Left cardiac atrium (tissue), 4 donors: Measurements from ENCODE around the gene ENTPD7. TPM values are rescaled to one million over a fixed set of nuclear protein-coding genes. Genes with fewer than 3 reads are reported as not detected.

ENCODE experiments used
- ATAC-seq, 2 donors: fragments of 200-7000 bp; cut with Tn5 transposase; one replicate each; pipeline ENCODE4 v1.9.1; 2020; ENCODE audit warnings: mild to moderate bottlenecking in 2 of 2, moderate library complexity in 2 of 2
- DNase-seq: peaks from one replicate; pipeline ENCODE4 v3.0.0-alpha.2; 2020
- intact Hi-C, 2 donors: fragments of 100-400 bp; cut with DNase I; formaldehyde crosslinking; loops; one replicate each; pipeline versions ENCODE4 v1.14.1 to v1.15.1; 2022 to 2023
- total RNA-seq, 2 donors: library from RNA; stranded (reverse); fragmentation: NEBNext Ultra II Directional; extraction: Animal tissue kit (Norgen Biotek cat#: 25700); gene quantifications; one replicate each; pipeline ENCODE4 v1.2.1, GENCODE V29; 2021
- donor health status: DM: no; HTN: yes; CAD: no.
- donor health status: DM: no; HTN: yes; CAD: no; lungs with severe emphysema.
- donor health status: DM: yes; HTN: yes; CAD: no.
- donor health status: Dilated cardiomyopathy.

The ENTPD7 gene
- total RNA-seq, 2 donors from 2014 or later = 3.0 to 6.2 TPM

GRCh38 chr10:99674762-99675161 is 15.5 kb downstream of the ENTPD7 start:
- no peak for ATAC-seq

GRCh38 chr10:99676426-99676825 is 17.1 kb downstream of the ENTPD7 start:
- ATAC-seq = no peak
- intact Hi-C loops = no loop called here
- DNase-seq = no peak

More at GRCh38 chr10:99674762-99675161, 15.5 kb downstream of the ENTPD7 start:
- intact Hi-C loops = no loop called here
- no peak for DNase-seq

DNA sequence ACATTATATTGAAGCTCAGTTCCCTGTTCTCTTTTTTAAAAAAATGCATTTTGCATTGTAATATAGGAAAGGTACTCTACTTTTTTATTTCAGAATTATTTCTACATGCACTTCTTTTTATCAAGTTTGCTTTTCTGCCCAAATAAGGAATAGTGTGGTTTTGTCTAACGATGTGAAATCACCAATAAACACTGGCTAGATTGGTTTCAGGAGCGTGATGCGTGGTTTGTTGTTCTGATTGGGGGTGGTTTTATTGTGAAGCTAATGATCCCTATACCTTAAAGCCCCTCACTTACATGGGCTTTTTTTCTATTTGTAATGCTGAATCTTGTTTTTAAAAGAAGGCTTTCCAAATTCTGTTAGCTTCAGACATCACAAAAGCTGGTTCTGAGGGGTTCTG is 17.6 kb downstream of the ENTPD7 start:
- intact Hi-C loops = no loop called here
- ATAC-seq = no peak
- DNase-seq = no peak

GRCh38 chr10:99678921-99679320 is 19.6 kb downstream of the ENTPD7 start:
- intact Hi-C loops = no loop called here
- DNase-seq = no peak
- no peak for ATAC-seq

GRCh38 chr10:99681553-99681952 is 22.2 kb downstream of the ENTPD7 start:
- intact Hi-C loops = no loop called here
- DNase-seq (no peak), ATAC-seq (peak; percentile 83 to 91)

DNA sequence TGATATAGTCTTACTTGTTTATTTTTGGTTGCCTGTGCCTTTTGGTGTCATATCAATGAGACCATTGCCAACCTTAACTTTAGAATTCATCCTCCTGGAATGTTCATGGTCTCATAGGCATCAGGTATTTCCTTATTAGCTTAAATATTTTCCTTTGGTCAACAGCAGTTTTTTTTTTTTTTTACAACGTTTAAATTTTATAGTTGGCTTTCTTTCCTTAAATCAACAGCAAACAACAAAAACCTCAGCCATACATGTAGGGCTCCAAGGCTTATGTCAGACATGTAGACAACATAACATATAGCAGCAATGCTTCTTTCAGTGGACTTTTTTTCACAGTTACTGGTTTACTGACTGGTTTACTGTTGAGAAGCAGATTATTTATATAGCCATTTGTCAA is 22.7 kb downstream of the ENTPD7 start:
- DNase-seq (no peak), ATAC-seq (no peak)

GRCh38 chr10:99682752-99683151 is 23.4 kb downstream of the ENTPD7 start:
- DNase-seq = no peak
- intact Hi-C loops = no loop called here

More for the DNA sequence above, 22.7 kb downstream of the ENTPD7 start:
- intact Hi-C loops = no loop called here

DNA sequence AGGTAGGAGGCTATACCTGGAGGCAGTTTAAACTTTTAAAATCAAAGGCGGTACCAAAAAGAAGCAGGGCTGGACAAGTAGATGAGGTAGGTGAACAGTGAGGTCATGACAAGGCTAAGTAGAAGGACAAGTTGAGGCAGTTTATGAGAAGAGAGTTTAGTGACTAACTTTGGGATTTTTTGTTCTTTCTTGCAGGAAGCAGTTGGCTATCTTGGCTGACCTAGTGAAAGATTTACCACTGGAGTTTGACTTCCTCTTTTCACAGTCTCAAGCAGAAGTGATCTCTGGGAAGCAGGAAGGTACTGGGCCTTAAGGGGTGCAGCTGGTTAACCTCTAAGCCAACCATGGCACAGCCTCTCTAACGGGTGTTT is 26.3 kb downstream of the ENTPD7 start:
- peak in 1 of 2 donors; percentile 58 for ATAC-seq
- intact Hi-C loops = no loop called here
- DNase-seq = no peak

More at GRCh38 chr10:99682752-99683151, 23.4 kb downstream of the ENTPD7 start:
- peak in 1 of 2 donors; percentile 53 for ATAC-seq

- ATAC-seq = no peak
- intact Hi-C loops = no loop called here
- DNase-seq = no peak
Observed at GRCh38 chr10:99689461-99689860, 30.2 kb downstream of the ENTPD7 start.

DNA sequence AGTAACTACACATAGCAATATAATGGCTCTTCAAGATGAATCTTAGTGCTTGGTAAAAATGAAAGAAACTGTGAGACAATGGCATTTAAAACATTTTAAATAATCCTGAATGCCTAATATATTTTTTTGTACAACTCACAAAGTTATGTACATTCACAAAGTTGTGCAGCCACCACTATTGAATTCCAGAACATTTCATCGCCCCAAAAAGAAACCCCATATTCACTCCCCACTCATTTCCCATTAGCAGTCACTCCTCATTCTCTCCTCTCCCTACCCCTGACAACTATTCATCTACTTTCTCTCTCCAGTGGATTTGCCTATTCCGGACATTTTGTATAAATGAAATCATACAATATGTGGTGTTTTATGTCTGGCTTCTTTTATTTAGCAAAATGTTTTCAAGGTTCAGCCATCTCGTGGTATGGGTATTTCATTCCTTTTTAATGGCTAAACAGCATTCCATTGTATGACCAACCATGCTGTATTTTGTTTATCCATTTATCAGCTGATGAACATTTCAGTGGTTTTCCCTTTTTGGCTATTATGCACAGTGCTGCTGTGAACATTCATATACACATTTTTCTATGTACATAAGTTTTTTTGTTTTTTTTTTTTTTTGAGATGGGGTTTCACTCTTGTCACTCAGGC is 34.7 kb downstream of the ENTPD7 start:
- no peak for DNase-seq
- intact Hi-C loops = no loop called here
- ATAC-seq = no peak

GRCh38 chr10:99695761-99696160 is 36.5 kb downstream of the ENTPD7 start:
- intact Hi-C loops = no loop called here
- ATAC-seq = no peak

GRCh38 chr10:99698504-99699080 is 39.3 kb downstream of the ENTPD7 start:
- no peak for DNase-seq
- ATAC-seq = no peak

More at GRCh38 chr10:99695761-99696160, 36.5 kb downstream of the ENTPD7 start:
- no peak for DNase-seq

DNA sequence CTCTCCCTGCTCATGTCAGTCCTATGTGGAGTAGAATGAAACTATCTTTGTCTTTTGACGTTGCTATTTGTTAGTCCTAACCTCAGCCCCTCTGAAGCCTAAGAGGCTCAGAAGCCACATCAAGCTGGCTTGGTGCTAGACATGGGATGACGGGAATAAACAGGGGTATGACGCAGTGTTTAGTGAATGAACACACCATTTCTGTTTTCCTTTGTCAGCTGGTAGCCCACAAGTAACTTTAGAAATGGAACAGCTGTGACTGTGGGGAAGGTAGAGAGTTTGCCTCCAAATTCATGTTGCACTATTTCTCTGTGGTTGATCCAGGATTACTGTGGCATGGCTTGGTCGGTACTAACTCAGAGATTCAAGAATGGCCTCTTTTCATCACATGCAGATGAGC is 41.3 kb downstream of the ENTPD7 start:
- DNase-seq (no peak), ATAC-seq (no peak)
- intact Hi-C loops = no loop called here

More at GRCh38 chr10:99698504-99699080, 39.3 kb downstream of the ENTPD7 start:
- intact Hi-C loops = no loop called here

DNA sequence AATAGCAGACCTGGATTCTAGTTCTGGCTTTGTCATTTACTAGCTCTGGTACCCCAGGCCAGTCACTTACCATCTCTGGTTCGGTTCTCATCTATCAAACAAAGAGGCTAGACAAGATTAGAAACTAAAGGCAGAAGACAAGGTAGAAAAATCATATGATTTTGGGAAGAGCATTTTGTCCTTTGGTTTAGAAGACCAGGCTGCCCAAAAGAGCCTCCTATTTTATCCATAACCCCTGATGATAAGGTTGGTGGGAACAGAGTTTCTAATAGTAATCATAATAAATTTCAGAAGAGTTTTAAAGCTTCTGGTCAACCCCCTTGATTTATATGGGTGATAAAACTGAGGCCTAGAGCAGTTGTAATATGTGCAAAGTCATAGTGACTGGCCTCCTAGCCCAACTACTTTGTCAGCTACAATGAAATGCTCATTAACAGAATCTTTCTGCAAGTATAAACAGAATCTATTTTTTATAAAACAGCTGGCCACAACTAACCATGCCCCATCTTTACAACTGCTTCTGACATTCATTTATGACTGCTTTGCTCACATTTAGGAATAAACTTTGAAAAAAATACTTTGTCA is 49.2 kb downstream of the ENTPD7 start:
- intact Hi-C loops = no loop called here
- DNase-seq (no peak), ATAC-seq (no peak)

- DNase-seq = no peak
- no peak for ATAC-seq
- intact Hi-C loops = loop anchor here (10.0 kb wide), 2 partner anchors 85 to 275 kb away; partner anchors contain the start of genes SLC25A28 (in 2 of the 2) and GOT1 (in 1 of the 2)
Observed at GRCh38 chr10:99709480-99710229, 50.3 kb downstream of the ENTPD7 start.

DNA sequence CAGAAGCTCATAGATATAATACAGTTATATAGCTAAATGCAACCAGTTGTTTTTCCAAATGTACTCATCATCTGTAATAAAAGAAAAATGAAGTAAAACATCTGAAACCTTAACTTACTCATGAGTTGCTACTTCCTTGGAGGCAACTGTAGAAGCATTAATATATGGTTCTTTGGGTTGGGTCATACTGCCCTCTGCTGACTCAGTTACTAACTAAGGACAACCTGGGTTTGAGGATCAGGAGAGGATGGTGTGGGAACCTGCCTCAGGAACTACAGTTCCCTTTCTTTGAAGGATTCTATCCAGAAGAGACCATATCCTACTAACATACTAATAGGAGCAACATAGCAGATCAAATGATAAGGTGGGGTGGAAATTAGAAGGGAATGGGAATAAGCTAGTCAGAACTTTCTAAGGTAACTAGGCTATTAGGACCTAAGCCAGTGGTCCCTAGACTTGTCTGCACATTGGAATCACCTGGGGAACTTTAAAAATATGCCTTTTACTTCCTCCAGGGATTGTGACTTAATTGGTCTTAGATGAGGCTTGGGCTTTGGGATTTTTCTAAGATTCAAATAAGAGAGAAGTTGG is 51.9 kb downstream of the ENTPD7 start:
- ATAC-seq = peak; percentile 64 to 67
- intact Hi-C loops = loop anchor here (10.0 kb wide), 2 partner anchors 86 to 276 kb away; partner anchors contain the start of genes SLC25A28 (in 2 of the 2) and GOT1 (in 1 of the 2)
- no peak for DNase-seq

DNA sequence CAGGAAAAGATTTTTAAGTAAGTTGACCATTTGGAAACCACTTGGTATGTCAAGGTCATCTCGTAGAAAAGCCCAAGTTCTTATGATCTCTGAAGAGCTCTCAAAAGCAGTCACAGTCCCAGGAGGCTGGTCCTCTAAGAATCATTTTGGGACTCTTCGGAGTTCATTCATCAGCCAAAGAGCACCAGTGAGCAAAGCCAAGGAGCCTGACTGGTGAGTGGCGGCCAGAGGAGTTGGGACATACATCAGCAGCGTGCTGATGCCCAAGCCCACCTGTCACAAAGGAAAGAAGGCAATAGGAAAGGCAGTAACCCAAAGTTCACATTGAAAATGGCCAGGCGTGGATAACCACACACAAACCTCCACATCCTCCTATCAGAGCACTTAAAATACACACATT is 55.1 kb downstream of the ENTPD7 start:
- ATAC-seq (no peak), DNase-seq (no peak)
- intact Hi-C loops = loop anchor here (10.0 kb wide), 2 partner anchors 90 to 280 kb away; partner anchors contain the start of genes SLC25A28 (in 2 of the 2) and GOT1 (in 1 of the 2)

DNA sequence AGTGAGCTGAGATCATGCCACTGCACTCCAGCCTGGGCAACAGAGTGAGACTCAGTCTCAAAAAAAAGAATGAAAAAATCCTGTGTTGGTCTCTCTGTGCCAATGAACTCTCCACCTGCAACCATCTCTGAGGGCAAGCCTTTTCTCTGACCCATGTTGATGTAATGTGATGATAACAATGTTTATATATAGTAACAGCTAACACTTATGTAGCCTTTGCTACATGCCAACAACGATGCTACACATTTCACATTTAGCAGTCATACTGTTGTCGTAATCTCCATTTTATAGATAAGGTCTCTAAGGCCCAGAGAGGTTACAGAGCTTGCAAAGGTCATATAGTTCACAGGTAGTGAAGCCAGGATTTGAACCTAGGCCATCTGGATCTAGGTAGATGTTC is 61.1 kb downstream of the ENTPD7 start:
- no peak for ATAC-seq
- intact Hi-C loops = no loop called here

GRCh38 chr10:99730026-99730425 is 70.7 kb downstream of the ENTPD7 start:
- ATAC-seq = no peak
- DNase-seq = no peak
- intact Hi-C loops = no loop called here

More for the DNA sequence above, 61.1 kb downstream of the ENTPD7 start:
- DNase-seq = no peak
